GM12864 (cell line): ENCODE data around the gene VCL.
A peak's percentile ranks its signal among the peaks of the same experiment; 100 is the strongest.

Experiments
- DNase-seq: peaks from one replicate; pipeline ENCODE4 v3.0.0-alpha.2; 2011; ENCODE audit warnings: low read depth
- H3K4me3 ChIP-seq: 2 replicates; pipeline ENCODE4 v1.5.1; 2011; ENCODE audit warnings: mild to moderate bottlenecking, low read depth, low read length, control low read depth
- CTCF ChIP-seq: IDR thresholded peaks from 2 replicates; pipeline ENCODE4 v1.5.1; 2011; ENCODE audit warnings: low read depth, mild to moderate bottlenecking, moderate library complexity, low read length, control low read depth, inconsistent platforms; ENCODE audit errors: missing control alignments

VCL gene

GRCh38 chr10:73997787-73998622 is at the start of gene VCL:
Gene VCL (plus strand): TSS chr10:73998116. CDS start chr10:73998208, 92 bp downstream.
- peak within 1 kb of the TSS; percentile 81 for H3K4me3 ChIP-seq
- DNase-seq, result peak; percentile 59

GRCh38 chr10:73948947-73949633 is 48.8 kb upstream of the VCL start:
- TF ChIP-seq CTCF, result no peak
- DNase-seq, result no peak

More at GRCh38 chr10:73997787-73998622, at the start of gene VCL:
- TF ChIP-seq CTCF, result no peak

GRCh38 chr10:73950155-73950948 is 47.6 kb upstream of the VCL start:
- H3K4me3 ChIP-seq, result no peak overlapping the region
- no peak for DNase-seq
- no peak for TF ChIP-seq CTCF

More at GRCh38 chr10:73948947-73949633, 48.8 kb upstream of the VCL start:
- H3K4me3 ChIP-seq, result no peak overlapping the region

GRCh38 chr10:73953665-73954064 is 44.3 kb upstream of the VCL start:
- DNase-seq, result no peak
- TF ChIP-seq CTCF, result no peak
- H3K4me3 ChIP-seq, result no peak overlapping the region

GRCh38 chr10:73954737-73955136 is 43.2 kb upstream of the VCL start:
- TF ChIP-seq CTCF, result no peak
- no peak for DNase-seq
- no peak overlapping the region for H3K4me3 ChIP-seq

GRCh38 chr10:73955719-73956118 is 42.2 kb upstream of the VCL start:
- no peak overlapping the region for H3K4me3 ChIP-seq
- no peak for DNase-seq
- TF ChIP-seq CTCF, result no peak
